SK-N-SH (cell line): ENCODE results near the gene ARHGEF10L. TPM values are rescaled to one million over a fixed set of nuclear protein-coding genes. Genes with fewer than 3 reads are reported as not detected.

ENCODE experiments used
- CTCF ChIA-PET: fragments of 300-600, 350-600 bp; formaldehyde crosslinking; extraction: SDS; loops from one replicate; lab custom pipeline; 2021; lab: Yijun Ruan, JAX
- POLR2A ChIA-PET: fragments of 350-600 bp; sonication (Branson Sonifier 250); formaldehyde crosslinking; extraction: SDS; loops from one replicate; lab custom pipeline; 2020; ENCODE audit warnings: antibody characterized with exemption, inconsistent platforms; lab: Yijun Ruan, JAX
- DNase-seq: peaks from one replicate; pipeline ENCODE4 v3.0.0; 2012
- H2AFZ ChIP-seq: fragments of 200-600 bp; sonication (generic); 2 replicates; pipeline ENCODE4 v1.8.1; 2016; ENCODE audit warnings: antibody characterized with exemption, mild to moderate bottlenecking, low read depth
- H3F3A ChIP-seq: fragments of 200-600 bp; sonication (generic); replicated peaks from 2 replicates; pipeline ENCODE3; 2016; ENCODE audit warnings: antibody characterized with exemption, mild to moderate bottlenecking; ENCODE audit not compliant: insufficient read depth
- H3K27ac ChIP-seq, 2 experiments: fragments of 200-500 bp in 1 of 2; fragments of 200-600 bp in 1 of 2; sonication (Bioruptor generic) in 1 of 2; sonication (generic), shearing (Covaris generic) in 1 of 2; 2 replicates each; pipeline versions ENCODE4 v1.5.1 to v1.6.1; 2014 to 2016; ENCODE audit warnings: low read depth in 2 of 2, inconsistent platforms in 1 of 2, low read length in 1 of 2, mild to moderate bottlenecking in 1 of 2, mixed read lengths in 1 of 2
- H3K27me3 ChIP-seq: fragments of 200-600 bp; sonication (generic), shearing (Covaris generic); 2 replicates; pipeline ENCODE4 v1.6.1; 2016; ENCODE audit warnings: mixed run types; ENCODE audit not compliant: insufficient read depth
- H3K36me3 ChIP-seq, 2 experiments: fragments of 200-500 bp in 1 of 2; fragments of 200-600 bp in 1 of 2; sonication (Bioruptor generic) in 1 of 2; sonication (generic) in 1 of 2; replicated peaks in 1 of 2; 2 replicates each; pipeline versions ENCODE3 to v1.5.1; 2014 to 2016; ENCODE audit warnings: low read length in 1 of 2, mild to moderate bottlenecking in 1 of 2; ENCODE audit not compliant: insufficient read depth in 2 of 2, control insufficient read depth in 1 of 2
- H3K4me1 ChIP-seq, 2 experiments: fragments of 200-500 bp in 1 of 2; fragments of 200-600 bp in 1 of 2; sonication (Bioruptor generic) in 1 of 2; sonication (generic), shearing (Covaris generic) in 1 of 2; 2 replicates each; pipeline versions ENCODE4 v1.5.1 to v1.6.1; 2014 to 2016; ENCODE audit warnings: low read depth in 1 of 2, low read length in 1 of 2, mixed run types in 1 of 2; ENCODE audit not compliant: insufficient read depth in 2 of 2, control insufficient read depth in 1 of 2
- H3K4me2 ChIP-seq: fragments of 200-600 bp; sonication (generic), shearing (Covaris generic); 2 replicates; pipeline ENCODE4 v1.6.1; 2017; ENCODE audit warnings: mixed run types
- H3K4me3 ChIP-seq, 2 experiments: fragments of 200-500 bp in 1 of 2; fragments of 200-600 bp in 1 of 2; sonication (Bioruptor generic) in 1 of 2; sonication (generic), shearing (Covaris generic) in 1 of 2; 2 replicates each; pipeline versions ENCODE4 v1.5.1 to v1.8.1; 2014 to 2016; ENCODE audit warnings: low read depth in 2 of 2, inconsistent platforms in 1 of 2, low read length in 1 of 2, mild to moderate bottlenecking in 1 of 2, mixed read lengths in 1 of 2, moderate library complexity in 1 of 2
- H3K79me2 ChIP-seq: fragments of 200-600 bp; sonication (generic); 2 replicates; pipeline ENCODE4 v1.8.1; 2017; ENCODE audit warnings: mild to moderate bottlenecking; ENCODE audit not compliant: insufficient read depth
- H3K9ac ChIP-seq: fragments of 200-600 bp; sonication (generic); 2 replicates; pipeline ENCODE4 v1.6.1; 2017; ENCODE audit warnings: mixed run types
- H3K9me2 ChIP-seq: fragments of 200-600 bp; sonication (generic); 2 replicates; pipeline ENCODE4 v1.6.1; 2017; ENCODE audit warnings: mixed run types
- H3K9me3 ChIP-seq: fragments of 200-600 bp; sonication (generic); 2 replicates; pipeline ENCODE4 v1.6.1; 2017; ENCODE audit warnings: mixed run types, mild to moderate bottlenecking, moderate library complexity
- H4K20me1 ChIP-seq: fragments of 200-600 bp; sonication (generic); 2 replicates; pipeline ENCODE4 v1.6.1; 2017; ENCODE audit warnings: mild to moderate bottlenecking, mixed run types; ENCODE audit not compliant: insufficient read depth
- CHD2 ChIP-seq: fragments of 150-350 bp; IDR thresholded peaks from 2 replicates; pipeline ENCODE4 v1.6.1; 2018; ENCODE audit warnings: low read length; ENCODE audit not compliant: partially characterized antibody
- ELF1 ChIP-seq: IDR thresholded peaks from 2 replicates; pipeline ENCODE4 v1.4.0; 2012
- EP300 ChIP-seq, 2 experiments: IDR thresholded peaks; 2 replicates each; pipeline versions ENCODE4 v1.4.0 to v1.6.1; 2012; ENCODE audit warnings: borderline replicate concordance in 1 of 2, low read depth in 1 of 2, low read length in 1 of 2
- EZH2phosphoT487 ChIP-seq: fragments of 200-600 bp; sonication (generic); IDR thresholded peaks from 2 replicates; pipeline ENCODE4 v1.6.1; 2017; ENCODE audit warnings: low read depth, mixed run types, mild to moderate bottlenecking, antibody characterized with exemption, moderate library complexity, borderline replicate concordance
- FOXM1 ChIP-seq: IDR thresholded peaks from 2 replicates; pipeline ENCODE4 v1.4.0; 2012; ENCODE audit warnings: low read depth, mild to moderate bottlenecking
- MEF2A ChIP-seq: IDR thresholded peaks from 2 replicates; pipeline ENCODE4 v1.4.0; 2012; ENCODE audit warnings: low read depth, borderline replicate concordance
- NFIC ChIP-seq: IDR thresholded peaks from 2 replicates; pipeline ENCODE4 v1.4.0; 2012; ENCODE audit warnings: borderline replicate concordance
- POLR2AphosphoS5 ChIP-seq: IDR thresholded peaks from 2 replicates; pipeline ENCODE4 v1.6.1; 2012; ENCODE audit warnings: low read depth, low read length
- RAD21 ChIP-seq: IDR thresholded peaks from 2 replicates; pipeline ENCODE4 v1.6.1; 2012; ENCODE audit warnings: mild to moderate bottlenecking, low read length
- RFX5 ChIP-seq: IDR thresholded peaks from 2 replicates; pipeline ENCODE4 v1.6.1; 2012; ENCODE audit warnings: mild to moderate bottlenecking, improper control_type of control experiment, low read length
- RXRA ChIP-seq: IDR thresholded peaks from 2 replicates; pipeline ENCODE4 v1.4.0; 2012; ENCODE audit warnings: low read depth, mild to moderate bottlenecking, borderline replicate concordance
- TEAD4 ChIP-seq: IDR thresholded peaks from 2 replicates; pipeline ENCODE4 v1.4.0; 2012; ENCODE audit warnings: mild to moderate bottlenecking, borderline replicate concordance; ENCODE audit not compliant: insufficient read depth
- USF1 ChIP-seq: IDR thresholded peaks from 2 replicates; pipeline ENCODE4 v1.4.0; 2012; ENCODE audit warnings: low read depth, borderline replicate concordance
- WGBS: methylation state at CpG from one replicate; pipeline ENCODE4 v1.1.6; 2017; ENCODE audit warnings: low lambda C conversion rate; 5-methylcytosine and 5-hydroxymethylcytosine counted together
- polyA plus RNA-seq, 3 experiments: library from polyadenylated mRNA; depleted of rRNA; stranded (reverse); fragments of >200 nt; gene quantifications; 2 replicates each; pipeline ENCODE4 v1.2.3, GENCODE V29; 2012
- TF ChIP-seq, protein P1 (sequence below): IDR thresholded peaks from 2 replicates; pipeline ENCODE4 v1.4.0; 2012; ENCODE audit warnings: low read depth
- TF ChIP-seq, protein P2 (sequence below): IDR thresholded peaks from 2 replicates; pipeline ENCODE4 v1.6.1; 2012; ENCODE audit warnings: mild to moderate bottlenecking, low read depth, low read length, moderate library complexity

Gene ARHGEF10L
- polyA plus RNA-seq, 1 of the 3 experiments (the other 2 are of a cell fraction): 12.5 TPM

DNA sequence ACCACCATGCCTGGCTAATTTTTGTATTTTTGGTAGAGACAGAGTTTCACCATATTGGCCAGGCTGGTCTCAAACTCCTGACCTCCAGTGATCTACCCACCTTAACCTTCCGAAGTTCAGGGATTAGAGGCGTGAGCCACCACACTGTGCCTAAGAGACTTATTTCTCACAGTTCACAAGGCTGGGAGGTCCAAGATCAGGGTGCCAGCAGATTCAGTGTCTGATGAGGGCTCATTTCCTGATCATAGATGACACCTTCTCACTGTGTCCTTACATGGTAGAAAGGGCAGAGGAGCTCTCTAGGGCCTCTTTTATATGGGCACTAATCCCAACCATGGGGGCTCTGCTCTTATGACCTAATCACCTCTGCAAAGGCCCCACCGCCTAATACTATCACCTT is 58.8 kb downstream of the ARHGEF10L start:
- H3K27me3 ChIP-seq: no peaks in the 10 kb centered on the region
- no peak overlapping the region for H3K4me3 ChIP-seq
- H3K4me2 ChIP-seq: no peak overlapping the region
- no peak overlapping the region for H2AFZ ChIP-seq
- H3K9ac ChIP-seq: no peak overlapping the region
- no peaks in the 10 kb centered on the region for H3K9me2 ChIP-seq
- no peaks in the 10 kb centered on the region for H3K36me3 ChIP-seq
- POLR2A ChIA-PET: no interaction called here
- no peak for TF ChIP-seq POLR2AphosphoS5
- TF ChIP-seq TEAD4: no peak
- no peak for TF ChIP-seq ELF1
- TF ChIP-seq, protein P1, sequence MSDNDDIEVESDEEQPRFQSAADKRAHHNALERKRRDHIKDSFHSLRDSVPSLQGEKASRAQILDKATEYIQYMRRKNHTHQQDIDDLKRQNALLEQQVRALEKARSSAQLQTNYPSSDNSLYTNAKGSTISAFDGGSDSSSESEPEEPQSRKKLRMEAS: no peak
- TF ChIP-seq FOXM1: no peak
- TF ChIP-seq MEF2A: no peak
- TF ChIP-seq RAD21: no peak
- no peak for TF ChIP-seq NFIC
- no peak for TF ChIP-seq CHD2
- TF ChIP-seq RXRA: no peak
- no peak for TF ChIP-seq RFX5
- no peak for TF ChIP-seq USF1
- TF ChIP-seq EP300 (IDR thresholded peaks at IDR 0.05; ENCODE audit: borderline replicate concordance in 1 of 2, low read depth in 1 of 2, low read length in 1 of 2): no peak
- TF ChIP-seq, protein P2, sequence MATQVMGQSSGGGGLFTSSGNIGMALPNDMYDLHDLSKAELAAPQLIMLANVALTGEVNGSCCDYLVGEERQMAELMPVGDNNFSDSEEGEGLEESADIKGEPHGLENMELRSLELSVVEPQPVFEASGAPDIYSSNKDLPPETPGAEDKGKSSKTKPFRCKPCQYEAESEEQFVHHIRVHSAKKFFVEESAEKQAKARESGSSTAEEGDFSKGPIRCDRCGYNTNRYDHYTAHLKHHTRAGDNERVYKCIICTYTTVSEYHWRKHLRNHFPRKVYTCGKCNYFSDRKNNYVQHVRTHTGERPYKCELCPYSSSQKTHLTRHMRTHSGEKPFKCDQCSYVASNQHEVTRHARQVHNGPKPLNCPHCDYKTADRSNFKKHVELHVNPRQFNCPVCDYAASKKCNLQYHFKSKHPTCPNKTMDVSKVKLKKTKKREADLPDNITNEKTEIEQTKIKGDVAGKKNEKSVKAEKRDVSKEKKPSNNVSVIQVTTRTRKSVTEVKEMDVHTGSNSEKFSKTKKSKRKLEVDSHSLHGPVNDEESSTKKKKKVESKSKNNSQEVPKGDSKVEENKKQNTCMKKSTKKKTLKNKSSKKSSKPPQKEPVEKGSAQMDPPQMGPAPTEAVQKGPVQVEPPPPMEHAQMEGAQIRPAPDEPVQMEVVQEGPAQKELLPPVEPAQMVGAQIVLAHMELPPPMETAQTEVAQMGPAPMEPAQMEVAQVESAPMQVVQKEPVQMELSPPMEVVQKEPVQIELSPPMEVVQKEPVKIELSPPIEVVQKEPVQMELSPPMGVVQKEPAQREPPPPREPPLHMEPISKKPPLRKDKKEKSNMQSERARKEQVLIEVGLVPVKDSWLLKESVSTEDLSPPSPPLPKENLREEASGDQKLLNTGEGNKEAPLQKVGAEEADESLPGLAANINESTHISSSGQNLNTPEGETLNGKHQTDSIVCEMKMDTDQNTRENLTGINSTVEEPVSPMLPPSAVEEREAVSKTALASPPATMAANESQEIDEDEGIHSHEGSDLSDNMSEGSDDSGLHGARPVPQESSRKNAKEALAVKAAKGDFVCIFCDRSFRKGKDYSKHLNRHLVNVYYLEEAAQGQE: no peak
- TF ChIP-seq EZH2phosphoT487: no peak
- 87% methylated on average over 3 of the region's 3 CpGs for WGBS
- H4K20me1 ChIP-seq: no peaks in the 10 kb centered on the region
- no peaks in the 10 kb centered on the region for H3K79me2 ChIP-seq
- no peaks in the 10 kb centered on the region for H3F3A ChIP-seq
- H3K4me1 ChIP-seq: peaks cover 0 to 72% of the 10 kb centered on the region in 2 experiments; a peak in 2 of 4 replicates
- CTCF ChIA-PET: interaction anchor here (1.0 to 38.1 kb wide), 4 partner anchors 9 to 94 kb away, joined by 3 to 707 read pairs (median 10); no protein-coding TSS in a partner anchor
- DNase-seq: no peak
- H3K9me3 ChIP-seq: no peaks in the 10 kb centered on the region
- H3K27ac ChIP-seq: no peak overlapping the region; a peak in 1 of 4 replicates
